Activated CD4-positive, CD25-positive, alpha-beta regulatory T cell (primary cell): ENCODE data around the gene ERN2.
"Not testable (repeated sequence)": the region's sequence is repeated elsewhere in the genome, so short reads cannot be mapped to it uniquely, and the experiment has no call there.

Experiments used
- DNase-seq, 4 experiments: peaks; one replicate each; lab custom pipeline; 2025; lab: John Stamatoyannopoulos, UW

ERN2 gene

DNA sequence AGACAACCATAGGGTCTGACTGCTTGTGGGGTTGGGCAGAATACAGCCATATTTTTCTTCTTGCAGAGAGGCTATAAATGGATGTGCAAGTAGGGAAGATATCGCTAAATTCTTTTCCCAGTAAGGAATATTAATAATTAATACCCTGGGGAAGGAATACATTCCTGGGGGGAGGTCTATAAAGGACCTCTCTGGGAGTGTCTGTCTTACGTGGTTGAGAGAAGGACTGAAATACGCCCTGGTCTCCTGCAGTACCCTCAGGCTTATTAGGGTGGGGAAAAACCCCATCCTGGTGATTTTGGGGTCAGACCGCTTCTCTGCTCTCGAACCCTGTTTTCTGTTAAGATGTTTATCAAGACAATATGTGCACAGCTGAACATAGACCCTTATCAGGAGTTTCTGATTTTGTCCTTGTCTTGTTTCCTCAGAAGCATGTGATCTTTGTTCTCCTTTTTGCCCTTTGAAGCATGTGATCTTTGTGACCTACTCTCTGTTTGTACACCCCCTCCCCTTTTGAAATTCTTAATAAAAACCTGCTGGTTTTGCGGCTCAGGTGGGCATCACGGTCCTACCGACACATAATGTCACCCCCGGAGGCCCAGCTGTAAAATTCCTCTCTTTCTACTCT lies 9.7 kb upstream of the ERN2 start:
- not testable (repeated sequence) for DNase-seq

- no peak for DNase-seq
Observed at GRCh38 chr16:23716484-23716883, 3.5 kb upstream of the ERN2 start.

DNA sequence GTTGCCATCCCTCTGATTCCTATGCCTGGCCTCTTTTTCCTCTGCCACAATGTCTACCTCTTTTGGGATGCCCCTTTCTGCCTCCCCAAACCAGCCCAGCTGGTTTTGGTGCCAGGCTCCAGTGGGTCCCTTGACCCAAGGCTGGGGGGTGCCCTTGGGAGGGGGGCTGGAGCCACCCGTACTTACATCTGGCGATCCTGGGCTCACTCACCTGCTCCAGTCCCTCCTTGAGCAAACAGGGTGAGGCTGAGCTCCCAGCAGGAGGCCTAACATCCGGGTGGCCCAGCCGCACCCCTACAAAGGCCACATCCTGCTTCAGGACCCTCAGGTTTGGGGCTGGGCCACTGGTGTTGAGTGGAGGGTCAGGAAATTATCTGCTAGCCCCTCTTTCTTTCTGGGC lies 1.2 kb downstream of the ERN2 start:
- no peak for DNase-seq

GRCh38 chr16:23710504-23710903 lies 2.5 kb downstream of the ERN2 start:
- DNase-seq: no peak

DNA sequence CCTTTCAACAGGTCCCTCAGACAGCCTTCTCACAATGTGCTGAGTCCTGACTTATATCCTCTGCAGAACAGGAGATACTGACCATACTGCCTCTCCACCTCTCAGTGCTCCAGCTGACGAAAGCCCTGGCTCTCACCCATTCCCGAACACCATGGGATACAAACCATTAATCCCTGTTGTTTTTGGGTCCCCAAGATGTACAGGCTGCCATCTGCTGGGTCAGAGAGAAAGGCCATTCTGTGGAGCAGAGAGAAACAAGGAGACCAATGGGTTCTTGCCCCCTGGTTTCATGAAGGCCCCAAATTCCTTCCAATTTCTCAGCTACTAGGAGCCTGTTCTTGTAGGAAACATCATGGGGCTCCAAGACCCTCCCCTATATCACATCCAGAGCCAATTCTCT lies 3.0 kb downstream of the ERN2 start:
- no peak for DNase-seq

DNA sequence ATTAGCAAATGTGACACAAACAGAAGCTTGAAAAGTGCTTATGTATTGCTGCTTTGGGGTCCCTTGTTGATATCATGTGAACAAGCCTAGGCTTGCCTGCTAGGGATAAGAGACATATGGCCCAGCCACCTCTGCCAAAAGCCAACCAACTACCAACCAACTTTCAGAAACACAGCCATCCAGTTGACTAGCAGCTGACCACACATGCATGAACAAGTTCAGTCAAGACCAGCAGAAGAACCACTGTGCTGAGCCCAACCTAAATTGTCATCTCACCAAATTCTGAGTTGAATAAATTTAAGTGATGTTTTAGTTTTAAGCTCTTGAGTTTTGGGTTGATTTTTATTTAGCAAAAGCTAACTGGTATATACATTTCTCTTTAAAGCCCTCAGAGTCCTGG lies 3.5 kb downstream of the ERN2 start:
- DNase-seq: no peak

GRCh38 chr16:23706439-23706838 lies 6.6 kb downstream of the ERN2 start:
- DNase-seq: no peak

DNA sequence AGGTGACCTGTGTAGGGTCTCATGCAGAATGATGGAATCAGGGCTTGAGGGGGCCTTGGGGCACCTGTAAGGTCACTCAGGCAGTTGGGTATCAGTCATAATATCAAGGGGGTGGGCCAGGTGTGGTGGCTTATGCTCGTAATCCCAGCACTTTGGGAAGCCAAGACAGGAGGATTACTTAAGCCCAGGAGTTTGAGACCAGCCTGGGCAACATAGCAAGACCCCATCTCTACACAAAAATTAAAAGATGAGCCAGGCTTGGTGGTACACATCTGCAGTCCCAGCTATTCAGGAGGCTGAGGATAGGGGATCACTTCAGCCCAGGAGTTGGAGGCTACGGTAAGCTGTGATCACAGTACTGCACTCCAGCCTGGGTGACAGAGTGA lies 7.5 kb downstream of the ERN2 start:
- no peak for DNase-seq

GRCh38 chr16:23704772-23705516 lies 8.1 kb downstream of the ERN2 start:
- DNase-seq: no peak

DNA sequence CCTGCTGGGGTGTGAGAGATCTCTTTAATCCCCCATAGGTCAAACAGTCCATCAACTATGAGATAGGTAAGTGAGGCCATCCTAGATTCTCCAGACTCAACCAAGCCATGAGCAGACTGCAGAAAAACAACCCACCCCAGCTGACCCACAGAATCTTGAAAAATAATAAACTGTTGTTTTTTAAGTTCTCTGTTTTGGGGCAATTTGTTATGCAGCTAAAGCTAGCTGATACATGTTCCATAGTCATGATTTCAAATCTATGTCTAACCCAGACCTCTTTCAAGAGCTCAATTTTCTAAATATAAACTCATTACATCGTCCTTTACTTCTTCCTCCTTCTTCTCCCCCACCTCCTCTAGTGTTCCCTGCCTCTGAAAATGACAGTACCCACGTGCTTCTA lies 10.1 kb downstream of the ERN2 start:
- DNase-seq: no peak

DNA sequence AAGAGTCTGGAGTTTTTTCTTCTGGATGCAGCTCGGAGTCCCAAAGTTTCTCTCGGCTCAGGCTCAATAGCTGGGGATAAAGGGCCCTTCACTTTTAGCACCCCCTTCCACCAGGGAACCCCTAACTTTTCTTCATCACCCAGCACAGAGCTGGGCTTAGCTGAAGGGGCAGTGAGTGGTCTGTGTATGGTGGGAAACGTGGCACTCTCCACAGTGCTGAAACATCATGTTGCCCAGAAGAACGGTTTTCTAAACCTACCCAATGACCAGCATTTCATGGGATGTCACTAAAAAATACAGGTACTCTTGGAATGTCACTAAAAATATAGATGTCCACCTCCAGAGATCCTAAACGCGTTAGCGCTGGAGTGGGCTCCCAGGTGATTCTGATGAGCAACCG lies 12.0 kb downstream of the ERN2 start:
- DNase-seq: no peak

GRCh38 chr16:23700509-23700908 lies 12.5 kb downstream of the ERN2 start:
- DNase-seq: no peak

DNA sequence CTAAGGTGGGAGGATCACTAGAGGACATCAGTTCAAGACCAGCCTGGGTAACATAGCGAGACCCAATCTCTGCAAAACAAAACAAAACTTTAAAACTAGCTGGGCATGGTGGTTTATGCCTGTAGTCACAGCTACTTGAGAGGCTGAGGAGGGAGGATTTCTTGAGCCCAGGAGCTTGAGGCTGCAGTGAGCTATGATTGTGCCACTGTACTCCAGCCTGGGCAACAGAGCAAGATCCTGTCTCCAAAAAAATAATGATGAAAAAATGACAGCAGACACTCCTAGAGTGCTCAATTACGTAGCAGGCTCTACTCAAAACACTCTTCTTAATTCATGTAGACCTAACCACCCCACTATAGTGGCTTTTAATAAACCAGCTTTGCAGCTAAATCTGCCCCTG lies 12.9 kb downstream of the ERN2 start:
- no peak for DNase-seq

- no peak for DNase-seq
Observed at GRCh38 chr16:23699100-23699499, 13.9 kb downstream of the ERN2 start.

GRCh38 chr16:23695756-23696155 lies 17.3 kb downstream of the ERN2 start:
- no peak for DNase-seq

DNA sequence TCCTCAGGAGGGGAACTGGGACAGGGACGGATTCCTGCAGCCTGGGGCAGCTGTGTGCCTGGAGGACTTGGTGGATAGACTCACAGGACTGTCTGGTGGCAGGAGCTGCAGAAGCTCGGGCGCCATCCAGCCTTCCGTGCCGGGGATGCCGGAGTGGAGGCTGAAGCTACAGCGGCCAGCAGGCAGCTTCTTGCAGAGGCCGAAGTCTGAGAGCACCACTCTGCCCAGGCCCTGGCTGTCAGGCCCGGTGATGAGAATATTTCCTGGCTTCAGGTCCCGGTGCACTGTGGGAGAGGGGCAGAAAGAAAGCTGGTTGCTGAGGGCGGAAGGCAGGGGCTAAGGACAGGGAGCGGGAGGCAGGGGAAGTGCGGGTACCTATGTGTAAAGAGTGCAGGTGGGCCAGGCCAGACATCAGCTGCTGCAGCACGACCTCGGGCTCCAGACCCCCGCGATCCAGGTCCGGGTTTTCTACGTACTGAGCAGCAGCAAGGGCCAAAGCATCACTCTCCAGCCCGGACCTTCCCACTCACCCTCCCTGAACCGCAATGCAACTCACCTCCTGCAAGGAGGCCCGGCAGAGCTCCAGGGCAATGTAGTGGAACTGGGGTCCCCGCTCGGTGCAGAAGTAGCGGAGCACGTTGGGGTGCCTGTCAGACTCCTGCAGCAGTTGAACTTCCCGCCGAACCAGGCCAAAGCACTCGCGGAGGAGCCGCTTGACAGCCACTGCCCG lies 18.2 kb downstream of the ERN2 start:
- DNase-seq: no peak

DNA sequence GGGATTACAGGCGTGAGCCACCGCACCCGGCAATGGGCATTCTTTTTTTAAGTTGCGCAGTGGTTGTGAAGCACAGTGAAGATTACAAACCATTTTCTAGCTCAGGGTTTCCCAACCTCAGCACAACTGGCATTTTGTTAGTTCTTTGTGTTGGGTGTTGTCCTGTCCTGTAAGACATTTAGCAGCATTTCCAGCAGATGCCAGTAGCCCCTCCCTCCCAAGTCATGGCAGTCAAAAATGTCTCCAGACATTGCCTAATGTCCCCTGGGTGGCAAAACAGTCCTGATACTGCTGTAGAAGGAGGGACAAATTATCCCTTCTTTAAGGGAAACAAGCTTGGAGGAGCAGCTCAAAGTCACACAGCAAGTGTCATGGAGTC lies 18.8 kb downstream of the ERN2 start:
- no peak for DNase-seq

DNA sequence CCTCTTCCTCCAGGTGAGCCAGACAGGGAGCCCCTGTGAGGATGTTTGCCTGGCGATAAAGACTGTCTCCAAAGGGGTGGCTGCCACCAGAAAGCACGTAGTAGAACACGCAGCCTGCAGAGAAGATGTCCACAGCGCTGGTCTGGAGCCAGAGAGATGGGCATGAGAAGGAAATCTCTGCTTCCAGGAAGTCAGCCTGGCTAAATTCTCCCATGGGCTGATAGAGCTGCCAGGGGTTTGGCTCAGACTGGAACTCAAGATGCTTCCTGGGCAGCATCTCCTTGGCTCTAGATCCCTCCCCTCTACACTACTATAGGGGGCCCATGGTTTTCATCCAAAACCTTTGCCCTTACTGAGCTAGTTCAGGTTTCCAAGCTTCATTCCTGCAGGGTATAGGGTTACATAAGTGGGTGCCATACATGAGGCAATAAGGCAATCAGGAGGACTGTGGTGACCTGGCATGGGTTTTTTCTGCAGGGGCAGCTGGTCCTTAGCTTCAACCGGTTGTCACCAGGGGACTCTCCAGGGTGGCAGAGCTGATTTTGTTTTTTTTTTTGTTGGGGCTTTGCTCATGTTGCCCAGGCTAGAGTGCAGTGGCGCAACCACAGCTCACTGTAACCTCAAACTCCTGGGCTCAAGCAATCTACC lies 20.7 kb downstream of the ERN2 start:
- DNase-seq: no peak

- no peak for DNase-seq
Observed at GRCh38 chr16:23691483-23692189, 21.4 kb downstream of the ERN2 start.

GRCh38 chr16:23690771-23691482 lies 22.1 kb downstream of the ERN2 start:
- no peak for DNase-seq

- DNase-seq: no peak
Observed at GRCh38 chr16:23689442-23690187, 23.4 kb downstream of the ERN2 start.
